ENCODE data around the gene THSD4.

DNA sequence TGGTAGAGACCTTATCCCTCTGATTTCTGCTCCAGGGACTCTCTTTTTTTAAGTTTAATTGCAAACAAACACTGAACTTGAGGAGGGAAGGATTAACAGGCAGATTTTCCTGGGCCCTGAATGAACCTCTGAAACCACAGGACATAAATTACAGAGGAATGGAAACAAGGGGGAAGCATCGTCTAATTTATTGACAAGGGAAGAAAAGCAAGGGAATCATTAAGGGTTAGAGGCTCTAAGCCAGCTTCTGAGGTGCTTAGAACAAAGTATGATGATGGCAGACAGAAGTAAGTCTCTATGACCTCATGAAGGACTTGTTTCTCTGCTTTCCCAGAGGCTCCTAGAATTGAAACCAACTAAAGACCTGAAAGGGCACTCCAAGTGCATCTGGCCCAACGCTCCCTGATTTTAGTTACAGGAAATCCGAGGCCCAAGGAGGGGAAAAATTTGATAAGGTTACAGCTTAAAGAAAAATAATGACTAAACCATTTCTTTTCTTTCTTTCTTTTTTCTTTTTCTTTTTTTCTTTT lies 450.4 kb downstream of the THSD4 start:
- TF ChIP-seq IFI16 (CRISPR knock-in tag; IDR thresholded peaks at IDR 0.05) (no peak), USF1 (CRISPR knock-in tag; IDR thresholded peaks at IDR 0.05) (no peak), NFIC (IDR thresholded peaks at IDR 0.05) (no peak), SREBF1 (IDR thresholded peaks at IDR 0.05; ENCODE audit: borderline replicate concordance, low read depth, low read length) (no peak), POLR2AphosphoS5 (IDR thresholded peaks at IDR 0.05; ENCODE audit: control insufficient read depth, insufficient read depth, low read depth, low read length) (no peak), SMC3 (conservative IDR thresholded peaks at IDR 0.05; ENCODE audit: insufficient read depth, low read depth, low read length) (no peak), MYC (IDR thresholded peaks at IDR 0.05; ENCODE audit: low read depth, low read length) (no peak), MYC (CRISPR knock-in tag; IDR thresholded peaks at IDR 0.05; ENCODE audit: borderline replicate concordance, low read depth) (no peak), CHD1 (IDR thresholded peaks at IDR 0.05; ENCODE audit: low read length) (no peak), GATAD2B (IDR thresholded peaks at IDR 0.05; ENCODE audit: borderline replicate concordance) (no peak), EZH2 (IDR thresholded peaks at IDR 0.05; ENCODE audit: borderline replicate concordance, low read depth, low read length) (no peak), ETV6 (IDR thresholded peaks at IDR 0.05; ENCODE audit: borderline replicate concordance in 1 of 2, low read depth in 2 of 2, low read length in 1 of 2) (no peak), ETV6 (CRISPR knock-in tag; IDR thresholded peaks at IDR 0.05; ENCODE audit: borderline replicate concordance) (no peak), ZNF699 (CRISPR knock-in tag; IDR thresholded peaks at IDR 0.05; ENCODE audit: insufficient replicate concordance) (no peak)
- TF ChIP-seq, protein P1, sequence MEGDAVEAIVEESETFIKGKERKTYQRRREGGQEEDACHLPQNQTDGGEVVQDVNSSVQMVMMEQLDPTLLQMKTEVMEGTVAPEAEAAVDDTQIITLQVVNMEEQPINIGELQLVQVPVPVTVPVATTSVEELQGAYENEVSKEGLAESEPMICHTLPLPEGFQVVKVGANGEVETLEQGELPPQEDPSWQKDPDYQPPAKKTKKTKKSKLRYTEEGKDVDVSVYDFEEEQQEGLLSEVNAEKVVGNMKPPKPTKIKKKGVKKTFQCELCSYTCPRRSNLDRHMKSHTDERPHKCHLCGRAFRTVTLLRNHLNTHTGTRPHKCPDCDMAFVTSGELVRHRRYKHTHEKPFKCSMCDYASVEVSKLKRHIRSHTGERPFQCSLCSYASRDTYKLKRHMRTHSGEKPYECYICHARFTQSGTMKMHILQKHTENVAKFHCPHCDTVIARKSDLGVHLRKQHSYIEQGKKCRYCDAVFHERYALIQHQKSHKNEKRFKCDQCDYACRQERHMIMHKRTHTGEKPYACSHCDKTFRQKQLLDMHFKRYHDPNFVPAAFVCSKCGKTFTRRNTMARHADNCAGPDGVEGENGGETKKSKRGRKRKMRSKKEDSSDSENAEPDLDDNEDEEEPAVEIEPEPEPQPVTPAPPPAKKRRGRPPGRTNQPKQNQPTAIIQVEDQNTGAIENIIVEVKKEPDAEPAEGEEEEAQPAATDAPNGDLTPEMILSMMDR (IDR thresholded peaks at IDR 0.05 in 2 of 3, conservative IDR thresholded peaks at IDR 0.05 in 1 of 3; ENCODE audit: insufficient read depth in 2 of 3, low read depth in 1 of 3, low read length in 3 of 3): no peak
